GM12801 (cell line): ENCODE data around the gene SFRP5.

Experiments
- TF ChIP-seq, protein P1 (sequence below): IDR thresholded peaks from one replicate; pipeline ENCODE4 v1.5.1; 2011; ENCODE audit warnings: control low read depth; ENCODE audit not compliant: insufficient read length; ENCODE audit errors: extremely low read depth

The SFRP5 gene, protein sequence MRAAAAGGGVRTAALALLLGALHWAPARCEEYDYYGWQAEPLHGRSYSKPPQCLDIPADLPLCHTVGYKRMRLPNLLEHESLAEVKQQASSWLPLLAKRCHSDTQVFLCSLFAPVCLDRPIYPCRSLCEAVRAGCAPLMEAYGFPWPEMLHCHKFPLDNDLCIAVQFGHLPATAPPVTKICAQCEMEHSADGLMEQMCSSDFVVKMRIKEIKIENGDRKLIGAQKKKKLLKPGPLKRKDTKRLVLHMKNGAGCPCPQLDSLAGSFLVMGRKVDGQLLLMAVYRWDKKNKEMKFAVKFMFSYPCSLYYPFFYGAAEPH

DNA sequence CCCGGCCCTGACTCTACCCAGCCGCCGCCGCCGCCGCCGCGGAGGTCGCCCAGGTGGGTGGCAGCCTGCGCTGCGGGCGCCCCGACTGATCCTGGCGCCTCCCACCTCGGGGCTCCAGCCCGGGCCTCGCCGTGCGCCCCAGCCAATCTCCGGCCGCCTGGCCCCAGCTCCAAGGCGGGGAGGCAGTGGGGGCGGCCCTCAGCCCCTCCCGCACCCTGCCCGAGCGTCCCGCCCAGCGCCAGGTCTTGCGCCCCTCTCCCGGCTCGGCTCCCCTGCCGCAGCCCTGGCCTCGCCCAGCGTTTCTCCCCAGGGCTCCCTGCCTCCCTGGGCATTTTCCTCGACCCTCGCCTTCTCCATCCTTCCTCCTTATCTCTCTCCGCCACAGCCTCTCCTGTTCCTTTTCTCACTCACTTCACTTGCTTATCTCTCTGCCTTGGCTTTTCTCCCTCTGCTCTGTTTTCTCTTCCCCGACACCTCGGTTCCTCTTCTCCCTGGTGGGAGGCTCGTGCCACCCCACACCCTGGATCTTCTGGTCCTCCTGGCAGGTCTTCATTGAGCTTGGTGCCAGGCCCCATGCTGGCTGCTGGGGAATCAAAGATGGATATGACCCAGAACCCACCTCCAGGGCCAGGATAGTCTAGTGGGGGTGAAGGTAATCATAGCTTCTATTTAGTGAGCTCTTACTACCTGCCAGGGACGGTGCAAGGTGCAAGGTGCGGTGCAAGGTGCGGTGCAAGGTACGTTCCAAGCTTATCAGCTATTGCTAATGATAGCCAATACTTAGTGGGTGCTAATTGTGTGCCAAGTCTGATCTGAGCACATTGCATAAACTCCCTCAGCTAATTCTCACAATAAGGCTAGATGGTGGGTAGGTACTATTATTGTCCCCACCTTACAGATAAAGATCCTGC, at the start of gene SFRP5:
TSS of gene SFRP5 (minus strand) at position 87 of the 911 bp plus-strand sequence. CDS start 166 bp downstream, outside the sequence.
- TF ChIP-seq, protein P1, sequence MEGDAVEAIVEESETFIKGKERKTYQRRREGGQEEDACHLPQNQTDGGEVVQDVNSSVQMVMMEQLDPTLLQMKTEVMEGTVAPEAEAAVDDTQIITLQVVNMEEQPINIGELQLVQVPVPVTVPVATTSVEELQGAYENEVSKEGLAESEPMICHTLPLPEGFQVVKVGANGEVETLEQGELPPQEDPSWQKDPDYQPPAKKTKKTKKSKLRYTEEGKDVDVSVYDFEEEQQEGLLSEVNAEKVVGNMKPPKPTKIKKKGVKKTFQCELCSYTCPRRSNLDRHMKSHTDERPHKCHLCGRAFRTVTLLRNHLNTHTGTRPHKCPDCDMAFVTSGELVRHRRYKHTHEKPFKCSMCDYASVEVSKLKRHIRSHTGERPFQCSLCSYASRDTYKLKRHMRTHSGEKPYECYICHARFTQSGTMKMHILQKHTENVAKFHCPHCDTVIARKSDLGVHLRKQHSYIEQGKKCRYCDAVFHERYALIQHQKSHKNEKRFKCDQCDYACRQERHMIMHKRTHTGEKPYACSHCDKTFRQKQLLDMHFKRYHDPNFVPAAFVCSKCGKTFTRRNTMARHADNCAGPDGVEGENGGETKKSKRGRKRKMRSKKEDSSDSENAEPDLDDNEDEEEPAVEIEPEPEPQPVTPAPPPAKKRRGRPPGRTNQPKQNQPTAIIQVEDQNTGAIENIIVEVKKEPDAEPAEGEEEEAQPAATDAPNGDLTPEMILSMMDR = no peak

DNA sequence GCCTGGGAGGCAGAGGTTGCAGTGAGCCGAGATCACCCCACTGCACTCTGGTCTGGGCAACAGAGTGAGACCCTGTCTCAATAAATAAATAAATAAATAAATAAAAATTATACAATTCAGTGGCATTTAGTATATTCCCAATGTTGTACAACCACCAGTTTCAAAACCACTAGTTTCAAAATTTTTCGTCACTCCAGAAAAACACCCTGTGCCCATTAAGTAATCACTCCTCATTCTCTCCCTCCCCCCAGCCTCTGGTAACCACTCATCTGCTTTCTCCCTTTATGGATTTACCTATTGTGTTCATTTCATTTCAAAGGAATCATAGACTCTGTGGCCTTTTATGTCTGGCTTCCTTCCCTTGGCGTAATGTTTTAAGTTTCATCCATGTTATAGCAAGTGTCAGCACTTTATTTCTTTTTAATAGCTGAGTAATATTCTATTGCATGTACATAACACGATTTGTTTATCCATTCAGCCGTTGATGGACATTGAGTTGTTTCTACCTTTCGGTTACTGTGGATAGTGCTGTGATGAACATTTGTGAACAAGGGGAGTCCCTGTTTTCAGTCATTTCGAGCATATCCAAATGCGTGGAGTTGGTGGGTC, 48.4 kb upstream of the SFRP5 start:
- TF ChIP-seq, protein P1 = no peak

DNA sequence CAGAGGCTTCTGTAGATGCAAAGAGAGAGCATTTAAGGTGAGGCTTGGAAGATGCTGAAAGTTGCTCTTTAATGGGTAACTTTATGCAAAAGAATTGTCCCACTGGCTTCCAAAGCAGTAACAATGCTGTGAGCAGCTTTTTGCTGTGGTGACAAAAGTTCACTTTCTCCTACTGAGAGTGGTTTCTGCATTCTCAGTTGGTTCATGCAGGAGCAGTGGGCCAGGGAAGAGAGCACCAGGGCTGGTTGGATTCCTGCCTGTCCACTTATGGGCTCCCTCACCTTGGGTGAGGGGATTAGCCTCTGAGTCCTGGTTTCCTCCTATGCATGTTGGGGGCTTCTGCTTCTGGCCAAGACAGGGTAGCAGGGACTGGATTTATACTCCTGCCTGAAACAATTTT, 46.8 kb upstream of the SFRP5 start:
- TF ChIP-seq, protein P1 = no peak

DNA sequence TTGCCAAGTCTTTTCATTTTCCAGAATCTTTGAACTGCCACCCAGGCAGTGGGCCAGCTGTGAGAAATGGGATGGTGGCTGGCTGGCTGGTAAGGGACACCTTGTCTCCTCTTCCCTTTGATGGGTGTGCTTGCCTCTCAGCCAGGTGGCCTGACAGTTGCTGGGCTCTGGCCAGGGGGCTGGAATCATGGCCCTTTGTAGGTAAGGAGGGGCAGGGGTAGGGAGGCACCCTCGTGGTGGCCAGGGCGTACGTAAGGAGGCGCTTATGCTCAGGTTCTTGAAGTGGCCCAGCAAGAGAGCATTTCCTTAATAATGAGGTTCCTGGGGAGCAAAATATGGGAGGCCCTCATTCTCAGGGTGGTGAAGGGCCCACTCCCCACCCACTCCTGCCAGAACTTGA, 44.8 kb upstream of the SFRP5 start:
- TF ChIP-seq, protein P1 = no peak

DNA sequence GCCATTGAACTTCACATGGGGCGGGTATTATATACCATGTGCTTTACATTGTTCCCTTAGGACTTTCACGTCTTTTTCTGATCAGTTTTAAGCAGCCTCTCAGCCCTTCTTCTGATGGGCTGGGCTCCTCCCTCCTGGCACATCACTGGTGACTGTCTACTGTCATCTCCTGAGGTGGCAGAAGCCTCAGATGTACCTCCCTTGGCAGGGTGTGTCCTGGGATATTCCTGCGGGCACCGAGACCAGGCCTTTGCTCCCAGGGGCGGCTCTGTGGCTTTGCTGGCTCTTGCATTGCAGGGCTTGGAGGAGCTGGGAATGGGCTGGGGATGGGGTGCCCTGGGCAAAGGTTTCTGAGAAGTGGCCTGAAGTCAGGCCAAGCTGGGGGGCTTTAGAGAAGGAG, 43.2 kb upstream of the SFRP5 start:
- TF ChIP-seq, protein P1 = no peak

DNA sequence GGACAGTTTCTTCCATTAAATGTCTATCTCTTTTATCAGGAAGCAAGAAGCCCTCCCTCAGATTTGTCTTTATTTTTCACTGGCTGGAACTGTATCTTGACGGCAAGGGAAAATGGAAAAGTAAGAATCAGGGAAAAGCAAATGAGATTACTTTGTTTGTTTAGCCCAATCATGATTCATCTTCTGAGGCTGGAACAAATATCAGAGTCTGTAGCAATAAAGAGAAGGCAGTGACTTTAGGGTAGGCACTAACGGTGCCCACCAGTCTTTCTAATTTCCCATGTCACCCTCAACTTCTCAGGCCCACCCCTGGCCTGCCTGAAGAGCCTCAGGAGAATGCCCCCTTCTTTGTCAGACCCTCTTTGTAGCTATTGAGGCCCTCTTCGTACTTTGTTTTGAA, 41.5 kb upstream of the SFRP5 start:
- TF ChIP-seq, protein P1 = no peak

DNA sequence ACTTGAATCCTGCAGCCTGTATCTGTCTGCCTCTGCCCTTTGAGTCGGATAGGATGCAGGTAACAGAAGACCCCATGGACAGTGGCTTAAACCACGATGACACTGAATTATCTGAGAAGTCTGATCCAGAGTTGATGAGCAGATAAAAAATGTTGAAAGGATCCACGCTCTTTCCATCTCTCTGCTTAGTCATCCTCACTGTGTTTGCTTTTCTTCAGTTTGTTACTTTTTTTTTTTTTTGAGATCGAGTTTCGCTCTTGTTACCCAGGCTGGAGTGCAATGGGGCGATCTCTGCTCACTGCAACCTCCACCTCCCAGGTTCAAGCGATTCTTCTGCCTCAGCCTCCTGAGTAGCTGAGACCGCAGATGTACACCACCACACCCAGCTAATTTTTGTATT, 40.9 kb upstream of the SFRP5 start:
- TF ChIP-seq, protein P1 = no peak
